ENCODE results near the gene SLC26A3. TPM values are rescaled to one million over a fixed set of nuclear protein-coding genes. Genes with fewer than 3 reads are reported as not detected.

SLC26A3 gene
- total and polyA plus RNA-seq, 10 of the 15 experiments (the other 5 are each of a cell fraction or from before 2014, with no cell fraction given): 0.46 TPM; not detected in 9

GRCh38 chr7:107723255-107723654 lies 79.8 kb downstream of the SLC26A3 start:
- Histone ChIP-seq H3K4me2 (ENCODE audit: control insufficient read depth, insufficient read depth) (no peak overlapping the region), H2AFZ (ENCODE audit: control insufficient read depth, low read depth, low read length) (no peak overlapping the region), H3K9ac (ENCODE audit: control insufficient read depth, insufficient read depth, low read length) (no peak overlapping the region), H3K79me2 (ENCODE audit: control insufficient read depth, insufficient read depth, low read length) (no peaks in the 10 kb centered on the region), H3K4me3 (no peak overlapping the region), H3K9me3 (replicated peaks; ENCODE audit: control insufficient read depth, insufficient read depth, low read length) (no peaks in the 10 kb centered on the region), H3K27me3 (replicated peaks in 1 of 2; ENCODE audit: control insufficient read depth in 2 of 2, insufficient read depth in 2 of 2, low read length in 1 of 2) (no peaks in the 10 kb centered on the region), H4K20me1 (ENCODE audit: control insufficient read depth, insufficient read depth) (no peaks in the 10 kb centered on the region), H3K36me3 (ENCODE audit: control insufficient read depth in 2 of 2, insufficient read depth in 2 of 2, low read length in 1 of 2) (no peaks in the 10 kb centered on the region), H3K27ac (ENCODE audit: control insufficient read depth, insufficient read depth) (no peak overlapping the region), H3K4me1 (ENCODE audit: control insufficient read depth, insufficient read depth, low read length) (no peaks in the 10 kb centered on the region)
- POLR2A ChIA-PET: no interaction called here
- CTCF ChIA-PET: interaction anchor here (0.7 to 6.9 kb wide), 8 partner anchors 10 to 573 kb away, joined by 3 to 63 read pairs (median 3); no protein-coding TSS in a partner anchor
- SMC1A ChIA-PET (ENCODE audit: uncharacterized antibody, unreplicated experiment): interaction anchor here (0.9 to 4.2 kb wide), 3 partner anchors 11 to 576 kb away, joined by 3 to 23 read pairs (median 3); no protein-coding TSS in a partner anchor
- intact Hi-C loops (cut with micrococcal nuclease; ENCODE audit: unreplicated experiment): loop anchor here (10.0 kb wide), 2 partner anchors 138 to 778 kb away; partner anchors contain the start of gene BCAP29
- no peak for ATAC-seq
- RAD21 ChIA-PET (ENCODE audit: unreplicated experiment): interaction anchor here (0.6 to 2.5 kb wide), 5 partner anchors 141 to 576 kb away, joined by 3 to 15 read pairs (median 3); no protein-coding TSS in a partner anchor
- TF ChIP-seq ELK1 (IDR thresholded peaks at IDR 0.05; ENCODE audit: low read depth, low read length) (no peak), POLR2AphosphoS5 (IDR thresholded peaks at IDR 0.05; ENCODE audit: low read length) (no peak), NR2C1 (IDR thresholded peaks at IDR 0.05) (no peak), NFYA (IDR thresholded peaks at IDR 0.05; ENCODE audit: borderline replicate concordance, low read depth, low read length) (no peak), MLLT1 (IDR thresholded peaks at IDR 0.05) (no peak), GABPA (IDR thresholded peaks at IDR 0.05; ENCODE audit: low read depth) (no peak), IRF4 (IDR thresholded peaks at IDR 0.05; ENCODE audit: low read depth, low read length) (no peak), IRF3 (IDR thresholded peaks at IDR 0.05) (no peak), TCF7 (IDR thresholded peaks at IDR 0.05; ENCODE audit: borderline replicate concordance) (no peak), PML (IDR thresholded peaks at IDR 0.05; ENCODE audit: low read length) (no peak), ZNF592 (IDR thresholded peaks at IDR 0.05) (no peak)
- DNase-seq (ENCODE audit: low read depth, low spot score): no peak
- in situ Hi-C loops (cut with MboI): loop anchor here (10.0 kb wide), 2 partner anchors 518 to 928 kb away; no protein-coding TSS in a partner anchor
- no TSS peak for BruUV-seq (replicated peaks)
- 18% methylated on average over 2 of the region's 2 CpGs for WGBS (ENCODE audit: insufficient coverage, insufficient replicate concordance, low lambda C conversion rate, missing lambda C conversion rate)
- no peak for FAIRE-seq

Data from GM12878 (cell line).